GM19238 (cell line): ENCODE data around the gene ASMTL.
"Not testable (repeated sequence)": the region's sequence is repeated elsewhere in the genome, so short reads cannot be mapped to it uniquely, and the experiment has no call there.

ENCODE experiments used
- DNase-seq: peaks from one replicate; pipeline ENCODE4 v3.0.0; 2011; ENCODE audit warnings: low spot score; ENCODE audit not compliant: insufficient read length

ASMTL gene

DNA sequence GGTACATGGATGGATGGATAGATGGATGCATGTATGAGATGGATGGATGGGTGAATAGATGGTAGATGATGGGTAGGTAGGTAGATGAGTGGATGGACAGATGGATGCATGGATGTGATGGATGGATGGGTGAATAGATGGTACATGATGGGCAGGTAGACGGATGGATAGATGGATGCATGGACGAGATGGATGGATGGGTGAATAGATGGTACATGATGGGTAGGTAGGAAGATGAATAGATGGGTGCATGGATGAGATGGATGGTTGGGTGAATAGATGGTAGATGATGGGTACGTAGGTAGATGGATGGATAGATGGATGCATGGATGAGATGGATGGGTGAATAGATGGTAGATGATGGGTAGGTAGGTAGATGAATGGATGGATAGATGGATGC, 48.8 kb downstream of the ASMTL start:
- not testable (repeated sequence) for DNase-seq

- no peak for DNase-seq
These were observed 49.5 kb downstream of the ASMTL start for GRCh38 chrX:1403228-1403627.

- DNase-seq = no peak
These were observed 50.9 kb downstream of the ASMTL start for GRCh38 chrX:1401611-1402430.

- no peak for DNase-seq
These were observed 51.8 kb downstream of the ASMTL start for GRCh38 chrX:1400742-1401471.

DNA sequence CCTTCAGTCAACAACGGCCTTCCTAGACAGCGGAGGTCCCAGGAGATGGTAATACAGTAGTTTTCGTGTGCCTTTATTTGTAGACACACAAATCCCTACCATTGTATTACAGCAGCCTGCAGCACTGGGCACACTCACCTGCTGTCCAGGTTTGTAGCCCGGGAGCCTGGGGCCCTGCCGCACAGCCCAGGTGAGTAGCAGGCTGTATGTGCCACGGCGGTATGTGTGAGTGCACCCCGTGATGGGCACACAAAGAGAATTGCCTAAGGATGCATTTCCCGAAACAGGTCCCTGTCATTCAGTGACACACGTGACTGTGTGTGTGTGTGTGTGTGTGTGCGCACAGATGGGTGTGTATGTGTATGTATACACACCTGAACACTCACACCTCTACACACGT, 52.7 kb downstream of the ASMTL start:
- DNase-seq = no peak

DNA sequence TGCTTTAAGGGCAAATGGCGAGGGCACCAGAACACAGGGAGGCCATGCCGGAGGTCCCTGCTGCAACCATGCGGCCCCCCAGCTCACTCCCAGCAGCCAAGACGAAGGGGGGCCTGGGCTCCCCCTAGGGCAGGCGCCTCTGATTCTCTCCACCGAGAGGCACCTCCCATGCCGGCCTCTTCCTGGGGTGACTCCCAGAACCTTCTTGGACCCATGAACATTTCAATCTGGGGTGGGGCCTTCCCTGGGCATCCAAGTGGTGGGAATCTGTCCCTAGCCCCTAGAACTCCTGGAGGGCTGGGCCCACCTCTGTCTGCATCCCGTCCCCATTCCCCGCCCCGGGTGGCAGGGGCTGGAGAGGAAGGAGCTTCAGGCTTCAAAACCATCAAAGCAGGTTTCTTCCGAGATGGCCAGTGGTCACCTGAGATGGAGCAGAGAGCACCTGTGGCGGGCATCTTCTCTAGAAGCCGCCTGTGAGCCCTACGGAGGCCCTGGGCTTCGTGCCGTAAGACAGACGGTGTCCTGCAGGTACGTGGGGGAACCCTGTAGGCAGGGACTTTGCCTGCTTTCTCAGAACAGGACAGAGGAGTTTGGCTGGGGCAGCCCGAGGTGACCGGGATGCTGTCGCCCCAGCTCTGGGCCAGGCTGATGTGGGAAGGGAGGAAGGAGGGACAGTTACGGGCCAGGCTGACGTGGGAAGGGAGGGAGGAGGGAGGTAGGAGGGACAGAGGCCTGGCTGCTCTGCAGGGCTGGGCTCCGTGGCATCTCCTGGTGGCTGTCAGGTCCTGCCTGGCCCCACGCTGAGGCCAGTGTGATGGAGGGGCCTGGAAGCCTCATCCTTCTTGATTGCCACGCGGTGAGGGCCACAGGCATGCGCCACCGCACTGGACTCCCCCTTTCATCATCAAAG, 54.0 kb downstream of the ASMTL start:
- DNase-seq = no peak

DNA sequence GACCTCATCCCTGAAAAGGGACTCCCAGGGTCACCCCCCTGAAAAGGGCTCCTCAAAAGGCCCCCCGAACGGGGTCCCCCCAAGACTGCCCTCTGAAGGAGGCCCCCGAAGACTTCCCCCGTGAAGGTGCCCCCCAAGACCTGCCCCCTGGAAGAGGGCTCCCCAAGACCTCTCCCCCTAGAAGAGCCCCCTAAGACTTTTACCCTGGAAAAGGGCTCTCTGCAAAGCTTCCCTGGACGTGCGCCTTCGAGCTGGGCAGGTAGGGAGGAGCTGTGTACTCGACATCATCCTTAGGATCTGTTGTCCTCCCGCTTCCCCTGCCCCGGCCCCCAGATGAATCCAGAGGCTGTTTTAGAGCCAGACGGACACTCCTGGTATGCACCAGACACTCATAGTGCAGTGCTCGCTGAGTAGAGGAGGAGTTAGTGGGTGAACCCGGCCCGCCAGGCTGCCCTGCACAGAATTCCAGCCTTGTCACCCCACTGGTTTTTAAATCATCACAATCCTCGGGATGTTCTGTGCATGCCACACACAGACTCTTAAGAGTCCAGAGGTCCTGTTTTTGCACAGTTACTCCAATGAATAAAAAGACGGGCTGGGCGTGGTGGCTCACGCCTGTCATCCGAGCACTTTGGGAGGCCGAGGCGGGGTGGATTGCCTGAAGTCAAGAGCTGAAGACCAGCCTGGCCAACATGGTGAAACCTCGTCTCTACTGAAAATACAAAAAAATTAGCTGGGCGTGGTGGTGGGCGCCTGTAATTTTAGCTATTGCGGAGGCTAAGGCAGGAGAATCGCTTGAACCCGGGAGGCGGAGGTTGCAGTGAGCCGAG, 55.1 kb downstream of the ASMTL start:
- no peak for DNase-seq

DNA sequence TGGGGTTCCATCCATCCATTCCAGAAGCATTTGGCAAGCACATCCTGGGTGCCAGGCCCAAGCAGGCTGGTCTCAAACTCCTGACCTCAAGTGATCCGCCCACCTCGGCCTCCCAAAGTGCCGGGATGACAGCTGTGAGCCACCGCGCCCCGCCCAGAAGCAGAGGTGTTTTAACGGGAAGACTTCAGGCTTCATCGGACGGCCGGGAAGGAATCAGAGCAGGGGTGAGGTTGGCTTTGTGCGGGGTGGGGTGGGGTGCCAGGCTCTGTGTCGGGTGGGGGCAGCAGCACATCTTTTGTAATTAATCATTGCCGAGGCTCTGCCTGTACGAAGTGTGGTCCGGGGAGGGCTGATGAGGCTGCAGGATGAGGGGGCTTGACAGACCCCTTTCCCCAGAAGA, 55.7 kb downstream of the ASMTL start:
- DNase-seq = no peak

DNA sequence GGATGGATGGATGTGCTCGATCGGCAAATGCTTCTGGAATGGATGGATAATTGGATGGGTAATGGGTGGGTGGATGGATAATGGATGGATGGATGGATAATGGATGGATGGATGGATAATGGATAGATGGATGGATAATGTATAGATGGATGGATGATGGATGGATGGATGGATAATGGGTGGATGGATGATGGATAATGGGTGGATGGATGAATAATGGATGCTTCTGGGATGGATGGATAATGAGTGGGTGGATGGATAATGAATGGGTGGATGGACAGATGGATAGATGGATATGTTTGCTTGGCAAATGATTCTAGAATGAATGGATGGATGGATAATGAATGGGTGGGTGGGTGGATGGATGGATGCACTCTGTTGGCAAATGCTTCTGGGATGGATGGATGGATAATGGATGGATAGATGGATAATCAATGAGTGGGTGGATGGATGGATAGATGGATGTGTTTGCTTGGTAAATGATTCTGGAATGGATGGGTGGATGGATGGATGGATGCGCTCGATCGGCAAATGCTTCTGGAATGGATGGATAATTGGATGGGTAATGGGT, 57.0 kb downstream of the ASMTL start:
- DNase-seq = no peak

DNA sequence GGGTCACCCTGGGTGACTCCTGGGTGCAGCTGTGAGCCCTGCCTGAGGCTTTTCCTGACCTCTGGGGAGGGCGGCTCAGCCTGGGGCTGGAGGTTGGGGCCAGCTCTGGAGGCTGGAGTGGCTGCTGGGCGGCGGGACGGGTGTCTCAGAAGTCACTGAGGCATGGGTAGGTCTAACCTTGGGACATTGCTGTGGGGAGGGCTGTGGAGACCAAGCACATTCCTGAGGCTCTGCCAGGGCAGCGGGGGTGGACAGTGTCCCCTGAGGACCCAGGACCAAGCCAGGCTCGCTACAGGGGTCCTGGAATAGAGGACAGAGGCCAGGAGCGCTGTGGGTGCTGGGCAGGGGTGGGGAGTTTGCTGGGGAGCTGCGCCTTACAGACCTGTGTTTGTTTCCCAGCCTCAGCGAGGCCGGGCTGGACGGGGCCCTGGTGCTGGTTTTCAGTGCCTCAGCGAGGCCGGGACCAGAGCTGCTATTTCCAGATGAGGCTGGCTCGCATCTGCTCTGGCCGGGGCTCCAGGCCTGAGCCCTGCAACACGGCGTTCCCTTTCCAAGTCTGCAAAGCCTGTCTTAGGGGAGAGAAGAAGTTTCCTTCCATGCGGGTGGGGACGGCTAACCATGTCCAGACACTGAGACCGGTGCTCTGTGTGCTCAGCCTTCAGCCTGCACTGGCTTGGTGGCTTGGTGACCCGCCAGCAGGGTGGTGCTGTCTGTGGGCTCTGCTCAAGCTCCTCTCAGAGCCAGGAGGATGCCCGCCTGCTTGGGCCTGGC, 57.8 kb downstream of the ASMTL start:
- DNase-seq = no peak

- no peak for DNase-seq
These were observed 58.7 kb downstream of the ASMTL start for GRCh38 chrX:1393871-1394615.

DNA sequence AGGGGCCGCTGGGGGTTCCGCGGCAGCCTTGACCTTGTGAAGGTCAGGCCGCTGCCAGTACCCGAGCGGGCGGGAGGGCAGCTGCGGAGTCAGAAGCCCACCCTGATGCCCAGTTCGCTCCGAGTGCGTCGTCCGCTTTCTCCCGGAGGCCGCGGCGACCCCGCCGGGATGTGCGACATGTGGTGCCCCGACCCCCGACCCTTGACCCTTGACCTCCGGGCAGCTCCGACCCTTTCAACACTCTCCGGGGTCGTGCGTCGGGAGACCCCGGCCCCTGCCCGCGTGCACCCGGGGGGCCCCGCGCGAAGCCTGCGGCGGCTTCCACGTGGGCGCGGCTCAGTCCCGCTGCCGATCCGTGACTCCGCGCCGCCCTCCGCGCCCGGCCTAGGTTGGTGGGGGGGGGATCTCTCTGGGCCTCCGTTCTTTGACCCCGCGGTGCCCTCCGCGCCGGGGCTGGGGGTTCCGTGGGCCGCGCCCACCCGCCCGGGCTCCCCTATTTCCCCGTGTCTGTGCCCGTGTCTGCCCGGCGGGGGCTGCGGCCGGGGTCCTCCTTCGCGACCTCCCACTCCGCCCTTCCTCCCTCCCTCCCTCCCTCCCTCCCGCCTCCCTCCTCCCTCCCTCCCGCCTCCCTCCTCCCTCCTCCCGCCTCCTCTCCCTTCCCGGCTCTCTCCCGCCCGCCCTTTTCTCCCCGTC, 60.2 kb downstream of the ASMTL start:
- peak; percentile 70 for DNase-seq

DNA sequence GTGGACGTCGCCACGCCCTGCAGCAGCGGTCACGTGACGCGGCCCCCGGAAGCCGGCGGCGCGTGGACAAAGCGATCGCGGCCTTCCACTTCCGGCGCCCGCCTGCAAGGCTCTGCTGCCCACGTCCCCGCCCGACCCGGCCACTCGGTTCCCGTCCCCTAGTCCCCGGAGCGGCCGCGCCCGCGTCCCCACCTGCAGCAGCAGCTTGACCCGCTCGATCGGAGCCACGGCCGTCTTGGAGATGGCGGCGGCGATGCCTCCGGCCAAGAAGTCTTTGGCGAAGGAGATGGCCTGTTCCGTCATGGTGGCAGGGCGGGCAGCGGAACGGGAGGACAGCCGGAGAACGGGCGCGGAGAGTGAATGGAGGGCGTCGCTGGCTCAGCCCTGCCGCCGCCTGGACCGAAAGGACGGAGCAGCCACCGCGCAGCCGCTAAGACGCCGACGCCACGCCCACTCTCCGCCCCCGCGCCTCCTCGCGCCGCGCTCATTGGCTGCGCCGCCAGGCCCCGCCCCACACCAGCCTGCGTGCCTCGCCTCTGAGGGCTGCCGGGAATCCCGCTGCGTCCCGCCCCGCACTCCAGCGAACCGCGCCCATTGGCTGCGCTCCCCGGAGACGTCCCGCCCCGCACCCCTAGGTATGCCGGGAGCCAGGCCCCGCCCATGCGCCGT, 60.9 kb downstream of the ASMTL start, which contains the start of gene SLC25A6:
SLC25A6 (minus strand) TSS at position 407 of the 669 bp plus-strand sequence; CDS start at position 303, 104 bp downstream.
- DNase-seq = peak; percentile 99

DNA sequence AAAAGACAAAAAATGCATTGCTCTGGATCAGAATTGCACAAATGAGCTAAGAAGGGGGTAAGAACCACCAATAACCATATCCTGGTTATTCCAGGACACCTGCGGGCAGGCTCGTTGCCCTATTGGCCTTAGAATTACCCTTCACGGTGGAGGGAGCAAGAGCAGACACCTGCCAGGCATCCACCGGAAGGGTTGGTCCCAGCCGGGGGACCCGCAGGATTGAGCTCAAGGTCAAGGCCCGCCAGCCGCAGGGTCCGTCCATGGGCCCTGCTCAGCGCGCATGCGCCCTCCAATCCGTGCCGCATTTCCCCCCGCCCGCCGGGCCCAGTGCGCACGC, 61.4 kb downstream of the ASMTL start:
- DNase-seq = peak; percentile 92

DNA sequence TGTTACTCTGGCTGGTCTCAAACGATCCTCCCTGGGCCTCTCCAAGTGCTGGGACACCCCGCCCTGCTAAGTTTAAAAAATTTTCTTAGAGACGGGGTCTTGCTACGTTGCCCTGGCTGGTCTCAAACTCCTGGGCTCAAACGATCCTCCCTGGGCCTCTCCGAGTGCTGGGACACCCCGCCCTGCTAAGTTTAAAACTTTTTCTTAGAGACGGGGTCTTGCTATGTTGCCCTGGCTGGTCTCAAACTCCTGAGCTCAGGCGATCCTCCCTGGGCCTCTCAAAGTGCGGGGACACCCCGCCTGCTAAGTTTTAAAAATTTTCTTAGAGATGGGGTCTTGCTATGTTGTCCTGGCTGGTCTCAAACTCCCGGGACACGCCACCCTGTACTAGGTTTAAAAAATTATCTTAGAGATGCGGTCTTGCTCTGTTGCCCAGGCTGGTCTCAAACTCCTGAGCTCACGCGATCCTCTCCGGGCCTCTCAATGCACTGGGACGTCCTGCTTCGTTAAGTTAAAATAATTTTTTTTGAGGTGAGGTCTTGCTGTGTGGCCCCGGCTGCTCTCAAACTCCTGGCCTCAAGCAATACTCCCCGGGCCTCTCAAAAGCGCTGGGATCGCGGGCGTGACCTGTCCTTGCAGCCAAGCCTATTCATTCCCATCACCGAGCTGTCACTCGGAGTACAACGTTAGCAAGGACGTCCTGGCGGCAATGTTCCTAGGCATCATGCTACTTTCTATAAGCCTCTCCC, 61.9 kb downstream of the ASMTL start:
- DNase-seq = no peak

GRCh38 chrX:1389993-1390285, 62.8 kb downstream of the ASMTL start:
- no peak for DNase-seq
